Hepatocyte (in vitro differentiated cells): ENCODE results near the gene SERPINB12.

Source experiments
- CTCF ChIP-seq: fragments of 200-600 bp; sonication (generic); IDR thresholded peaks from 2 replicates; pipeline ENCODE4 v1.5.1; 2016; ENCODE audit warnings: antibody characterized with exemption, mild to moderate bottlenecking; ENCODE audit not compliant: poor library complexity
- EZH2 ChIP-seq: fragments of 200-600 bp; sonication (generic); IDR thresholded peaks from 2 replicates; pipeline ENCODE4 v1.6.1; 2016; ENCODE audit warnings: antibody characterized with exemption, mild to moderate bottlenecking, borderline replicate concordance
- EZH2phosphoT487 ChIP-seq: fragments of 200-600 bp; sonication (generic); IDR thresholded peaks from one replicate; pipeline ENCODE4 v1.6.1; 2018; ENCODE audit warnings: antibody characterized with exemption, mild to moderate bottlenecking, low read depth, moderate library complexity; ENCODE audit not compliant: unreplicated experiment, severe bottlenecking

DNA sequence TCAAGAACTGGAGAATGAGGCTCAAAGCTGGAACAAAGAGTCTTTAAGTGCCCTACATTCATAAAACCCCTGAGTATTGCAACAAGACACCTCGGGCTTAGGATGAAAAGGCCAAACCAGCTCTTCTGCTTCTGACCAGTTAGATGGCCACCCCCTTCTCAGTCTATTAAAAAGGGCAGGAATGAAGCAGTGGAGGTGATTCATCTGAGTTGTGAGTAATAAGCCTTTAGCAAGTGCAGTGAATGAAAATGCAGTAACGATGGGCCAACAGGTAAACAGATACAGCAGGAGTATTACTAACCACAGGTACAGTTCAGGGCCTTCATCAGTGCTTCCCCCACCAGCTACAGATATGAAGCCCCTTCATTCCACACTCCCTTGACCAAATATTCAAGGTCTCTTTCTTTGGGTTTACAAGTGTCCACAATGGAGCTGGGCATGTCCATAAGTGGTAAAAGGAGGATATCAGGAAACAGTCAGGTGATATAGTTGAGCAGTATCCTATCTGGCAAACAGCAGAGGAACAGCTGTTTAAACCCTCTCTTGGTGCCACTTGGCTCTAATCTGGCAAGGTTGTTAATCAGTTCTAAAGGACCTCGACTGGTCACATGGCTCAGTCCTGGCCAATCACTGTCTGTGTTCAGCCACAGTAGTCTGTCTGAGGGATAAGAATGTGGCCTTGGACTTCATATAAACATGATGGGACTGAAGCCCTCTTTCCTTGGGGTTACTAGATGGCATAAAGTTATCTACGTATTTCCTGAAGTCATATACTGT is 62.8 kb downstream of the SERPINB12 start:
- TF ChIP-seq CTCF (no peak), EZH2 (no peak), EZH2phosphoT487 (no peak)
